ENCODE results near the gene TUFT1. TPM values are rescaled to one million over a fixed set of nuclear protein-coding genes. Genes with fewer than 3 reads are reported as not detected.

The TUFT1 gene
- total RNA-seq, 2 experiments from 2014 or later = 0.06 to 0.13 TPM

- intact Hi-C loops (cut with micrococcal nuclease; ENCODE audit: unreplicated experiment) = loop anchor here (5.0 kb wide), 1 partner anchor 163 kb away; the partner anchor contains the start of gene RFX5
- Histone ChIP-seq H3K4me1 (ENCODE audit: insufficient read depth, low read length, poor library complexity, severe bottlenecking) (peaks cover 32% of the 10 kb centered on the region), H3K27ac (ENCODE audit: low read depth, low read length, poor library complexity, severe bottlenecking) (peak overlapping the region; percentile 19), H3K9me2 (ENCODE audit: insufficient read depth, low read length) (no peaks in the 10 kb centered on the region), H3K4me3 (ENCODE audit: low read depth, low read length, poor library complexity, severe bottlenecking) (peak overlapping the region; percentile 69), H2AFZ (ENCODE audit: low read length) (peak overlapping the region; percentile 93), H3K36me3 (ENCODE audit: insufficient read depth, low read length) (no peaks in the 10 kb centered on the region), H3K79me2 (ENCODE audit: insufficient read depth, low read depth, low read length) (no peaks in the 10 kb centered on the region), H3K9me3 (ENCODE audit: low read length) (no peaks in the 10 kb centered on the region), H3K4me2 (ENCODE audit: low read length) (peak overlapping the region; percentile 73), H4K20me1 (ENCODE audit: insufficient read depth, low read length) (no peaks in the 10 kb centered on the region)
- ChIA-PET POLR2A (interaction anchor here (0.5 to 1.4 kb wide), 6 partner anchors 9 to 173 kb away, joined by 3 to 4 read pairs (median 3); no protein-coding TSS in a partner anchor), CTCF (ENCODE audit: unreplicated experiment) (interaction anchor here (0.8 kb wide), 1 partner anchor 11 kb away, joined by 3 read pairs; no protein-coding TSS in a partner anchor)
- BruUV-seq (replicated peaks) = no TSS peak
- no peak for DNase-seq (ENCODE audit: low spot score)
- no peak for TF ChIP-seq CTCF (conservative IDR thresholded peaks at IDR 0.05; ENCODE audit: low read length)
- no peak for TF ChIP-seq EZH2phosphoT487 (IDR thresholded peaks at IDR 0.05; ENCODE audit: borderline replicate concordance, low read depth, low read length)
Observed at GRCh38 chr1:151510614-151510956, 29.5 kb upstream of the TUFT1 start.

- intact Hi-C loops (cut with micrococcal nuclease; ENCODE audit: unreplicated experiment) = loop anchor here (5.0 kb wide), 1 partner anchor 164 kb away; the partner anchor contains the start of gene RFX5
Observed at GRCh38 chr1:151510957-151511635, 29.0 kb upstream of the TUFT1 start, which contains the start of gene CGN. Gene CGN, plus strand, starts transcription at chr1:151511387. Its CDS starts 7,133 bp downstream, at chr1:151518520.

More at GRCh38 chr1:151510957-151511635, 29.0 kb upstream of the TUFT1 start, which contains the start of gene CGN:
- Histone ChIP-seq H3K27ac (ENCODE audit: low read depth, low read length, poor library complexity, severe bottlenecking) (peak within 1 kb of the TSS; percentile 19), H3K4me1 (ENCODE audit: insufficient read depth, low read length, poor library complexity, severe bottlenecking) (peaks cover 32% of the 10 kb centered on the region), H2AFZ (ENCODE audit: low read length) (peak within 1 kb of the TSS; percentile 93), H3K79me2 (ENCODE audit: insufficient read depth, low read depth, low read length) (no peaks in the 10 kb centered on the region), H3K4me3 (ENCODE audit: low read depth, low read length, poor library complexity, severe bottlenecking) (peak within 1 kb of the TSS; percentile 69), H3K36me3 (ENCODE audit: insufficient read depth, low read length) (no peaks in the 10 kb centered on the region), H3K9me2 (ENCODE audit: insufficient read depth, low read length) (no peaks in the 10 kb centered on the region), H3K9me3 (ENCODE audit: low read length) (no peaks in the 10 kb centered on the region), H4K20me1 (ENCODE audit: insufficient read depth, low read length) (no peaks in the 10 kb centered on the region), H3K4me2 (ENCODE audit: low read length) (peak within 1 kb of the TSS; percentile 73)
- BruUV-seq (replicated peaks) = no TSS peak
- POLR2A ChIA-PET = interaction anchor here (0.5 to 1.9 kb wide), 9 partner anchors 9 to 278 kb away, joined by 3 to 7 read pairs (median 3); no protein-coding TSS in a partner anchor
- TF ChIP-seq CTCF (conservative IDR thresholded peaks at IDR 0.05; ENCODE audit: low read length) (no peak), EZH2phosphoT487 (IDR thresholded peaks at IDR 0.05; ENCODE audit: borderline replicate concordance, low read depth, low read length) (no peak)
- DNase-seq (ENCODE audit: low spot score) = peak; percentile 95
- CTCF ChIA-PET (ENCODE audit: unreplicated experiment) = interaction anchor here (0.8 to 0.9 kb wide), 3 partner anchors 10 to 52 kb away, joined by 3 read pairs; partner anchors contain the start of gene POGZ
